SH-SY5Y (cell line): ENCODE data around the gene FFAR4.

ENCODE experiments used
- GATA2 ChIP-seq: IDR thresholded peaks from 2 replicates; pipeline ENCODE4 v1.6.1; 2011; ENCODE audit warnings: mild to moderate bottlenecking, low read depth, low read length
- GATA3 ChIP-seq: IDR thresholded peaks from 2 replicates; pipeline ENCODE4 v1.6.1; 2011; ENCODE audit warnings: low read depth, mild to moderate bottlenecking, low read length, moderate library complexity

FFAR4 gene

GRCh38 chr10:93584445-93584844 is 18.0 kb downstream of the FFAR4 start:
- TF ChIP-seq GATA3 (no peak), GATA2 (no peak)

GRCh38 chr10:93589648-93590562 is 23.4 kb downstream of the FFAR4 start:
- TF ChIP-seq GATA3 (no peak), GATA2 (no peak)

DNA sequence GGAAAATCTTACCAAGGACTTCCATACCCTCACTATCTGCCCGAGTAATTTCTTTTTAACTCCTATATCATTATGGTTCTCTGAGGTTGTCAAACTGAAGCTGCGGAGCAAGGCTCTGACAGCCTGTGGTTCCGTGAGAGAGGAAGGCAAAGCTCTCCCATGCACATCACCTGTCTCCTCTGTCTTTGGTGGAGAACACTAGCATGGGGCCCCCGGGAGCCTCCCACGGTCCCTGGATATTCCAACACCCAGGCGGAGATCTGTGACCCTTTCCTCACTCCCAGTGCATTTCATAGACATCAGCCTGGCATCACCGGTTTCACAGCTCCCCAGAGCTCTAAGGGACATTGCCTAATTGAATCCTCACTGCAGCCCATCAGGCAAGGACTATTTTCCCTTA is 24.2 kb downstream of the FFAR4 start:
- TF ChIP-seq GATA3 (no peak), GATA2 (no peak)

- TF ChIP-seq GATA3 (no peak), GATA2 (no peak)
These were observed 24.8 kb downstream of the FFAR4 start for GRCh38 chr10:93591065-93591808.

DNA sequence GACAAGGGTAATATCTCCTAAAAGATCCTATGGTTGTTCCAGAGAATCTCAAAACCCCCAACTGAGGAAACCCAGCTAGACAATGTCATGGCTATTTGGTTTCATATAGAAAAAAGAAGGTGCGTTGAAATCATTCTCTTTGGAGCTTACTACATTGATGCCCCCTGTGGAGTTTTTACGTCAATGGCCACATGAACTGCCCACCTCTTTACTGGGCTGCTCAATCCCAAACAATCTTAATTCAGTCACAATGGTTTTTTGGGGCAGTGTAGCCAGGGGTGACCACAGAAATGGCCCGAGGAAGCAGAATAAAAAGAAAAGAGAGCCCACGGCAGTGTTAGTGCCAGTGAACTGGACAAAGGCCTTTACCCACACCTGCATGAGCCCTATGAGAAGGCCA is 26.8 kb downstream of the FFAR4 start:
- TF ChIP-seq GATA3 (no peak), GATA2 (no peak)

- TF ChIP-seq GATA2, result no peak
- no peak for TF ChIP-seq GATA3
These were observed 27.3 kb downstream of the FFAR4 start for GRCh38 chr10:93593749-93594148.

DNA sequence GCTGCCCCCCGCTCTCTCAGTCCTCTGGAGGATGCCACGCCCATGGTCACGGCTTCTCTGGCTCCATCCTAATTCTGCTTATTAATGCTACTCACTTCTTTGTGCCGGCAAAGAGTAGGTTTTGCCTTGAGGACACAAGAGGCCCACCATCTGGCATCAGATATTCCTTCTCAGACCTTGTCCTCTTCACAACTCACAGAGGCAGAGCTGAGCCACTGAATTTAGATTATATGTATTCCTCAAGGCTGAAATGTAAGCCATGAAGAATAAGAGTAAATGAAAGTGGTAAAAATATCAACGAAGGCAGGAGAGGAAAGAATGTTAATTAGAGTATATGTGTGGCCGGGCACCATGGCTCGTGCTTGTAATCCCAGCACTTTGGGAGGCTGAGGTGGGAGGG is 28.1 kb downstream of the FFAR4 start:
- TF ChIP-seq GATA3 (no peak), GATA2 (no peak)

DNA sequence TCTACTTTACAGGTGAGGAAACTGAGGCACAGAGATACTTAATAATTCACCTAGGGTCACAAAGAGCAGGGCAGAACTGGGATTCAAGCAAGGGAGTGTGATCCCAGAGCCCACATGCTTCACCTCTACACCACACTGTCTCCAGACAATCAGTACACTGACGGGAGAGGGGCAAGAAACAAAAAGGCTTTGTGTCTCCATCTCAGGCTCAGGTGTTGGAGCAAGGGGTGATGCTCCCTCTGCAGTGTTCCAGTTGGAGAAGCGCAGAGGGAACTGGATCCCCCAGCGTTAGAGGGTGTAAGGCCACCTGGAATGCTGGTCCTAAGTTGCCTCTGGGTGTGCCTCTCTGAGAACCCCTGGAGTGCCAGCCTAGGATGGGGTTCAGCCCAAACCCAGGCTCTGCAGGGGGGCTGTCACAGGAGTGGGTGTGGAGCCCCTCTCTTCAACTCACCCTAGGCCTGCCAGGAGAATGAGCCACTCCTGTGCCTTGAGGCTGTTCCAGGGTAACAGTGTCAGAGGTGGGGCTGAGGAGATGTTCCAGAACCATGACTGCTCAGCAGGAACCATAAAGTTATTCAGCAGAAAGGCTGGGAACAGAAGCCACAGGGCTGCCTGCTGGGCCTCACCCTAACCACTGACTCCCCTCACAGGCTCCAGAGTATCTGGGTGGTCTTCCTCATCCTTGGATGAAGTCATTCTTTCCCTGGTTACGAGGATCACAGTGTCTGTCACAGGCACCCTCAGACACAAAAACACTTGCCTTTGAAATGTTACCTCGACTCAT is 29.1 kb downstream of the FFAR4 start:
- no peak for TF ChIP-seq GATA2
- TF ChIP-seq GATA3, result no peak

DNA sequence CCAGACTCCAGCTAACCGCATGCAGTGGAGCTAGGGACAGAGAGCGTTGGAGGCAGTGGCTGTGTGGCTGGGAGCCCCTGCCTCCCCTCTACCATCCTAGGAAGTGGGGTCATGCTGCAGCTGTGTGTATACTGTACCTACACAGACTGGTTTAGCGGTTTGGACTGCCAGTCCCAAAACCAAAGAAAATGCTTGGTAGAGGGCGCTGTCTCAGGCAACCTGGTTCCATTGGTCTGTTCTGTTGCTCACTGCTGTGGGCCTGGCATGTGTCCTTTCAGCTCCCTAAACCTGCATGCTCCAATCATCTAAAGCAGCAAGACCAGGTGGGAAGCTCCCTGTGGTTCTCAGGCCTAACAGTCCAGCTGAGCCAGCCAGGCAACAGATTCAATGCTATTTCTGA is 30.1 kb downstream of the FFAR4 start:
- TF ChIP-seq GATA3 (no peak), GATA2 (no peak)

DNA sequence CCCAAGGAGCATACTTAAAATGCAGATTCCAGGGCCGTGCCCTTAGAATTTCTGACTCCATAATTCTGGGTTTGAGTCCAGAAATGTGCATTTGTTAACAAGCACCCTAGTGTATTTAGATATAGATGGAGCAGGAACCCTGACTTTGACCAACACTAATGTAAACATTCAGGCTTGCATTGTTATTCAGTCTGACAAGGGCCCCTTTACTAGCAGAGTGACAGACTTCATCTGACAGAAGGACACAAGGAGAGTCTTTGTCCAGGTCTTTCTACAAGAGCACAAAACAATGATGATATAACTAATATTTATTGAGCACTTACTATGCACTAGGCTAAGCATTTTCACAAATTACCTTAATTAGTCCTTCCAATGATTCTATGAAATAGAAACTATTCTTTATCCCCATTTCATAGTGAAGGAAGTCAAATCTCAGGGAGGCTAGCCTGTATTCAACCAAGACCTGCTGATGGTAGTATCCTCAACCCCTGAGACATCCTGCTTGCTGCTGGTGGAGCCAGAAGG is 30.7 kb downstream of the FFAR4 start:
- TF ChIP-seq GATA2 (no peak), GATA3 (no peak)

DNA sequence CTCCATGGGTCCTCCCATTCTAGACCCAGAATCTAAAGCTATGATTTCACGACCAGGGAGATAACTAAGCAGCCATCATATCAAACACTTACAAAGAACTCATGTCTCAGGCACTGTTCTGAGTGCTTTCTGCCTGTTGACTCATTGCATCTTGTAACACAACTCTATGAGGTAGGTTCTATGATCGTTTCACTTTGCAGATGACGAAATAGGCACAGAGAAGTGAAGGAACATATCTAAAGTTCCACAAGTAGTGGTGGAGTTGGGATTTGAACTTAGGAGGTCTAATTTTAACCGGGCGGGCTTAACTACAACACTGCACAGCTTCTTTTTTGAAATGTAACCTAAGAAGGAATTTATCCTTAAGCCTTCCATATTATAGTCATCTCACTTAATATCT is 31.7 kb downstream of the FFAR4 start:
- TF ChIP-seq GATA3 (no peak), GATA2 (no peak)

GRCh38 chr10:93599335-93599734 is 32.9 kb downstream of the FFAR4 start:
- TF ChIP-seq GATA3 (no peak), GATA2 (no peak)

DNA sequence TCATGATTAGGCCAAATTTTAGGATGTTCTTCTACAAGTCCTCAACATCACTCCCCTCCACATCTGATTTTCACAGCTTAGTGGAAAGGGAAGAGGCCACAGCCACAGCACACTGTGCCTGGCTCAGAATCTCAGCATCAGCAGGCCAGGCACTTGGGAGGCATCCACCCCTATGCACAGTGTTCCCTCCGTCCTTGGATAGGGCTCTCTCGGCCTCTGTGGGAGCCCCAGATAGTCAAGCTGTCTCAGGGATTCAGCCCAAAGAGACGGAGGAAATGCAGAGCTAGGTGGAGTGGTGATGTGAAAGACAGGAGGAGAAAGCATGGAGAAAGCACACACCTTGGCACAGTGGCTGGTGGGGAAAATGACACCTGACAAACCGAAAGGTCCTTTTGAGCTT is 33.3 kb downstream of the FFAR4 start:
- TF ChIP-seq GATA3 (no peak), GATA2 (no peak)

DNA sequence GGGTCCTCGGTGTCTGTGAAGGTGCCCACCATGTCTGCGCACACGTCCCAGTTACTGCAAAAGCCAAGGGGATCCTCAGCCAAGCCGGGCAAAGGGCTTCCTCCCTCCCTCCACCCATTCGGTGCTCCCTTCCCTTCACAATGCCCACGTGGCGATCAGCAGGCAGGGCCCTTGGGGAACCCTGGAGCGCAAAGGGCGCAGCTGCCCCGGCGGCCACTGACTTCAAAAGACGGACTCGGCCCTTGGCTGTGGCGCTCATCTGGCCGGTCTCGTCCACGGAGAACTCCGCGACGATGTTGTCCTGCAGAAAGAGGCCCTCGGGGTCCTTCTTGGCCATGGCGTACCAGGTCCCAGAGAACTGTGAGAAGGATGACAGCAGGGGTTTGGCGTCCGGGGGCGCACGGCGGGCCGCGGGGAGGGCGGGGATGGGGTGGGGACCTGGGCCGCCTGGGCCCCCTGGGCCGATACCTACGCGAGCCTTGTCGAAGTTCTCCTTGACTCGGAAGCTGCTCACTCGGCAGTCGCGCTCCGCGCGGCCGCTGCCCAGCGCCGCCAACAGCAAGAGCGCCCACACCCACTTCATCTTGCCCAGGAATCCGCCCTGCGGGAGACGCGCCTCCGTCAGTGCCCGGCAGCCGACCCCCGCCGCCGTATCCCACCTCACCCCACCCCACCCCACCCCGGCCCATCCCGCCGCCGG is 34.1 kb downstream of the FFAR4 start:
- no peak for TF ChIP-seq GATA3
- no peak for TF ChIP-seq GATA2
